HCT116 (cell line): ENCODE data around the gene PAEP. TPM values are rescaled to one million over a fixed set of nuclear protein-coding genes. Genes with fewer than 3 reads are reported as not detected.

Experiments
- ATAC-seq: fragments of 200-7000 bp; cut with Tn5 transposase; 2 replicates; pipeline ENCODE4 v1.9.1; 2020; ENCODE audit warnings: mild to moderate bottlenecking, moderate library complexity
- BruUV-seq: library from RNA; stranded (reverse); fragments of 400-500 nt; replicated peaks from 2 replicates; lab custom pipeline; 2021; lab: Mats Ljungman, UMichigan
- CTCF ChIA-PET: fragments of 300-600 bp; sonication (Branson Sonifier 250); formaldehyde crosslinking; loops from one replicate; lab custom pipeline; 2021; ENCODE audit warnings: antibody characterized with exemption; lab: Charles Lee
- POLR2A ChIA-PET: fragments of 300-600, 350-600 bp; sonication (Branson Sonifier 250); formaldehyde crosslinking; loops from one replicate; lab custom pipeline; 2021; ENCODE audit warnings: antibody characterized with exemption; lab: Charles Lee
- RAD21 ChIA-PET, 2 experiments: fragments of 300-600 bp; sonication (Branson Sonifier 250); formaldehyde crosslinking; loops; one replicate each; lab custom pipeline; 2023; ENCODE audit warnings: low total read pairs in 2 of 2; ENCODE audit not compliant: uncharacterized antibody in 2 of 2, unreplicated experiment in 2 of 2, low non-redundant PET in 1 of 2; lab: Charles Lee
- DNase-seq: peaks from one replicate; pipeline ENCODE4 v3.0.0-alpha.2; 2010; ENCODE audit warnings: low read depth, low spot score
- H2AFZ ChIP-seq: fragments of 200-600 bp; shearing (Covaris generic), sonication (generic); 2 replicates; pipeline ENCODE4 v1.6.1; 2017; ENCODE audit warnings: low read depth, mixed run types, mixed read lengths, antibody characterized with exemption, low read length; ENCODE audit not compliant: poor library complexity, severe bottlenecking
- H3K27ac ChIP-seq: 2 replicates; pipeline ENCODE4 v1.5.1; 2012; ENCODE audit warnings: low read depth, low read length
- H3K27me3 ChIP-seq: fragments of 200-600 bp; sonication (generic); 2 replicates; pipeline ENCODE4 v1.6.1; 2016; ENCODE audit warnings: mixed run types, low read length, mixed read lengths; ENCODE audit not compliant: insufficient read depth
- H3K36me3 ChIP-seq, 2 experiments: fragments of 200-500 bp in 1 of 2; fragments of 200-600 bp in 1 of 2; sonication (Bioruptor generic) in 1 of 2; sonication (generic) in 1 of 2; 2 replicates each; pipeline versions ENCODE4 v1.5.1 to v1.6.1; 2014 to 2016; ENCODE audit warnings: low read length in 2 of 2, inconsistent platforms in 1 of 2, mixed read lengths in 1 of 2, mixed run types in 1 of 2; ENCODE audit not compliant: insufficient read depth in 2 of 2, control insufficient read depth in 1 of 2
- H3K4me1 ChIP-seq, 2 experiments: fragments of 200-600 bp in 1 of 2; sonication (generic) in 1 of 2; 2 replicates each; pipeline versions ENCODE4 v1.5.1 to v1.6.1; 2012 to 2017; ENCODE audit warnings: low read length in 2 of 2, inconsistent platforms in 1 of 2, mild to moderate bottlenecking in 1 of 2, mixed read lengths in 1 of 2, mixed run types in 1 of 2, moderate library complexity in 1 of 2; ENCODE audit not compliant: insufficient read depth in 2 of 2, control insufficient read depth in 1 of 2
- H3K4me2 ChIP-seq: fragments of 200-600 bp; sonication (generic); 2 replicates; pipeline ENCODE4 v1.6.1; 2017; ENCODE audit warnings: mixed run types, low read length, mixed read lengths
- H3K4me3 ChIP-seq, 2 experiments: fragments of 200-600 bp in 1 of 2; sonication (generic) in 1 of 2; replicated peaks in 1 of 2; 2 replicates each; pipeline ENCODE4 v1.5.1; 2011 to 2016; ENCODE audit warnings: low read length in 2 of 2, control low read depth in 1 of 2, low read depth in 1 of 2, mild to moderate bottlenecking in 1 of 2, mixed read lengths in 1 of 2, mixed run types in 1 of 2
- H3K79me2 ChIP-seq: fragments of 200-600 bp; sonication (generic); 2 replicates; pipeline ENCODE4 v1.6.1; 2017; ENCODE audit warnings: mild to moderate bottlenecking, mixed run types, low read length, moderate library complexity, mixed read lengths; ENCODE audit not compliant: insufficient read depth
- H3K9ac ChIP-seq: fragments of 200-600 bp; sonication (generic); 2 replicates; pipeline ENCODE4 v1.6.1; 2016; ENCODE audit warnings: low read length, mixed read lengths
- H3K9me2 ChIP-seq: fragments of 200-600 bp; sonication (generic), shearing (Covaris generic); 2 replicates; pipeline ENCODE4 v1.6.1; 2017; ENCODE audit warnings: mixed run types, mild to moderate bottlenecking, moderate library complexity; ENCODE audit not compliant: insufficient read depth
- H3K9me3 ChIP-seq, 2 experiments: fragments of 200-500 bp in 1 of 2; fragments of 200-600 bp in 1 of 2; sonication (Bioruptor generic) in 1 of 2; sonication (generic) in 1 of 2; 2 replicates each; pipeline ENCODE4 v1.6.1; 2014 to 2017; ENCODE audit warnings: low read length in 2 of 2, mixed read lengths in 2 of 2, inconsistent platforms in 1 of 2, low read depth in 1 of 2, mild to moderate bottlenecking in 1 of 2, mixed run types in 1 of 2, moderate library complexity in 1 of 2; ENCODE audit not compliant: control insufficient read depth in 1 of 2, insufficient read depth in 1 of 2
- H4K20me1 ChIP-seq: fragments of 200-600 bp; sonication (generic), shearing (Covaris generic); 2 replicates; pipeline ENCODE4 v1.6.1; 2017; ENCODE audit warnings: mixed run types, mild to moderate bottlenecking, moderate library complexity; ENCODE audit not compliant: insufficient read depth
- CBX3 ChIP-seq: IDR thresholded peaks from 2 replicates; pipeline ENCODE4 v1.6.1; 2012; ENCODE audit warnings: low read depth
- CEBPB ChIP-seq: IDR thresholded peaks from 2 replicates; pipeline ENCODE4 v1.6.1; 2012; ENCODE audit warnings: low read depth
- EGR1 ChIP-seq: IDR thresholded peaks from 2 replicates; pipeline ENCODE4 v1.6.1; 2012; ENCODE audit warnings: low read depth
- ELF1 ChIP-seq: IDR thresholded peaks from 2 replicates; pipeline ENCODE4 v1.6.1; 2012; ENCODE audit warnings: low read depth, borderline replicate concordance
- EZH2 ChIP-seq: fragments of 200-600 bp; sonication (generic); IDR thresholded peaks from 2 replicates; pipeline ENCODE4 v1.6.1; 2017; ENCODE audit warnings: antibody characterized with exemption, mixed run types
- FOSL1 ChIP-seq: IDR thresholded peaks from 2 replicates; pipeline ENCODE4 v1.6.1; 2012; ENCODE audit warnings: low read depth
- JUND ChIP-seq: IDR thresholded peaks from 2 replicates; pipeline ENCODE4 v1.6.1; 2012
- POLR2A ChIP-seq: IDR thresholded peaks from 2 replicates; pipeline ENCODE4 v1.7.0; 2011; ENCODE audit warnings: borderline replicate concordance; ENCODE audit not compliant: insufficient read depth, insufficient read length; ENCODE audit errors: extremely low read depth
- POLR2AphosphoS5 ChIP-seq: IDR thresholded peaks from 2 replicates; pipeline ENCODE4 v1.6.1; 2011; ENCODE audit warnings: mild to moderate bottlenecking, low read depth, low read length, moderate library complexity
- RAD21 ChIP-seq: IDR thresholded peaks from 2 replicates; pipeline ENCODE4 v1.6.1; 2012; ENCODE audit warnings: low read depth, mild to moderate bottlenecking
- SIN3A ChIP-seq: IDR thresholded peaks from 2 replicates; pipeline ENCODE4 v1.6.1; 2012; ENCODE audit warnings: low read depth
- SRF ChIP-seq: IDR thresholded peaks from 2 replicates; pipeline ENCODE4 v1.6.1; 2012; ENCODE audit warnings: low read depth
- YY1 ChIP-seq: IDR thresholded peaks from 2 replicates; pipeline ENCODE4 v1.6.1; 2011; ENCODE audit warnings: low read length, low read depth, moderate library complexity, mild to moderate bottlenecking; ENCODE audit not compliant: insufficient replicate concordance; ENCODE audit errors: extremely low read depth
- ZFX ChIP-seq: fragments of 450-650 bp; IDR thresholded peaks from 2 replicates; pipeline ENCODE4 v1.6.1; 2017
- ZNF274 ChIP-seq: fragments of 200-500 bp; sonication (Bioruptor generic); IDR thresholded peaks from 2 replicates; pipeline ENCODE4 v1.6.1; 2014; ENCODE audit warnings: mild to moderate bottlenecking, low read depth, low read length, inconsistent platforms
- intact Hi-C: fragments of 100-400 bp; cut with micrococcal nuclease; formaldehyde crosslinking; loops from 2 replicates; pipeline ENCODE4 v1.10.0; 2022
- total RNA-seq: library from RNA; stranded (reverse); gene quantifications from one replicate; pipeline ENCODE4 v1.2.1, GENCODE V29; 2021; ENCODE audit not compliant: unreplicated experiment
- TF ChIP-seq, protein P1 (sequence below): IDR thresholded peaks from 2 replicates; pipeline ENCODE4 v1.6.1; 2011; ENCODE audit warnings: mild to moderate bottlenecking, low read length, moderate library complexity; ENCODE audit not compliant: insufficient replicate concordance; ENCODE audit errors: extremely low read depth
- TF ChIP-seq, protein P2 (sequence below), 3 experiments: fragments of 200-600 bp in 1 of 3; sonication (generic) in 1 of 3; IDR thresholded peaks in 2 of 3; conservative IDR thresholded peaks in 1 of 3; 2 replicates each; pipeline ENCODE4 v1.5.1; 2012 to 2017; ENCODE audit warnings: low read depth in 2 of 3, low read length in 2 of 3, antibody characterized with exemption in 1 of 3, borderline replicate concordance in 1 of 3, control low read depth in 1 of 3, mild to moderate bottlenecking in 1 of 3, mixed read lengths in 1 of 3, mixed run types in 1 of 3, moderate library complexity in 1 of 3; ENCODE audit not compliant: insufficient read depth in 1 of 3
- TF ChIP-seq, protein P3 (sequence below): IDR thresholded peaks from 2 replicates; pipeline ENCODE4 v1.6.1; 2012; ENCODE audit warnings: low read depth
- TF ChIP-seq, protein P4 (sequence below): IDR thresholded peaks from 2 replicates; pipeline ENCODE4 v1.6.1; 2012

PAEP gene
- total RNA-seq, 1 experiment from 2014 or later: not detected

DNA sequence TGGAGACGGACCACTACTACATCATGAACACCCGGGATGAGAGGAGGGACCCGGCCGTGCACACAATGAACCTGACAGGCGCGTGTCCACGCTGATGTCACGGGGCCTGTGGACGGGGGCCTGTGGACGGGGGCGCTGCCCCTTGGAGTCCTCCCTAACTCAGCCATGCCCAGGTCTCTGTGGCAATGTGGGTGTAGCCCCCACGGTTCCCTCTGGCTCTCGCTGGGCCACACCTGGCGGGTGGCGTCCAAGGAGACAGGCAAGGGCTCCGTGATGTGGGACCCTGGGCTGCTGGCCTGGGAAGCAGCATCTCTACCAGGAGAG, 22.1 kb downstream of the PAEP start:
- no TSS peak for BruUV-seq
- Histone ChIP-seq H4K20me1 (no peaks in the 10 kb centered on the region), H3K4me1 (no peaks in the 10 kb centered on the region), H3K9me2 (no peaks in the 10 kb centered on the region), H3K27me3 (peaks cover 6% of the 10 kb centered on the region; the same call in 1 of the 2 replicates), H3K9ac (no peak overlapping the region), H3K4me2 (no peak overlapping the region), H3K79me2 (no peaks in the 10 kb centered on the region), H3K9me3 (no peaks in the 10 kb centered on the region), H3K4me3 (no peak overlapping the region), H3K27ac (no peak overlapping the region), H3K36me3 (no peaks in the 10 kb centered on the region), H2AFZ (no peak overlapping the region)
- ChIA-PET CTCF (no interaction called here), POLR2A (no interaction called here), RAD21 (no interaction called here)
- no peak for TF ChIP-seq ELF1
- TF ChIP-seq POLR2A: no peak
- no peak for TF ChIP-seq CBX3
- TF ChIP-seq FOSL1: no peak
- TF ChIP-seq POLR2AphosphoS5: no peak
- no peak for TF ChIP-seq EGR1
- TF ChIP-seq, protein P1, sequence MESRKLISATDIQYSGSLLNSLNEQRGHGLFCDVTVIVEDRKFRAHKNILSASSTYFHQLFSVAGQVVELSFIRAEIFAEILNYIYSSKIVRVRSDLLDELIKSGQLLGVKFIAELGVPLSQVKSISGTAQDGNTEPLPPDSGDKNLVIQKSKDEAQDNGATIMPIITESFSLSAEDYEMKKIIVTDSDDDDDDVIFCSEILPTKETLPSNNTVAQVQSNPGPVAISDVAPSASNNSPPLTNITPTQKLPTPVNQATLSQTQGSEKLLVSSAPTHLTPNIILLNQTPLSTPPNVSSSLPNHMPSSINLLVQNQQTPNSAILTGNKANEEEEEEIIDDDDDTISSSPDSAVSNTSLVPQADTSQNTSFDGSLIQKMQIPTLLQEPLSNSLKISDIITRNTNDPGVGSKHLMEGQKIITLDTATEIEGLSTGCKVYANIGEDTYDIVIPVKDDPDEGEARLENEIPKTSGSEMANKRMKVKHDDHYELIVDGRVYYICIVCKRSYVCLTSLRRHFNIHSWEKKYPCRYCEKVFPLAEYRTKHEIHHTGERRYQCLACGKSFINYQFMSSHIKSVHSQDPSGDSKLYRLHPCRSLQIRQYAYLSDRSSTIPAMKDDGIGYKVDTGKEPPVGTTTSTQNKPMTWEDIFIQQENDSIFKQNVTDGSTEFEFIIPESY: no peak
- no peak for TF ChIP-seq EZH2
- TF ChIP-seq RAD21: no peak
- TF ChIP-seq, protein P2, sequence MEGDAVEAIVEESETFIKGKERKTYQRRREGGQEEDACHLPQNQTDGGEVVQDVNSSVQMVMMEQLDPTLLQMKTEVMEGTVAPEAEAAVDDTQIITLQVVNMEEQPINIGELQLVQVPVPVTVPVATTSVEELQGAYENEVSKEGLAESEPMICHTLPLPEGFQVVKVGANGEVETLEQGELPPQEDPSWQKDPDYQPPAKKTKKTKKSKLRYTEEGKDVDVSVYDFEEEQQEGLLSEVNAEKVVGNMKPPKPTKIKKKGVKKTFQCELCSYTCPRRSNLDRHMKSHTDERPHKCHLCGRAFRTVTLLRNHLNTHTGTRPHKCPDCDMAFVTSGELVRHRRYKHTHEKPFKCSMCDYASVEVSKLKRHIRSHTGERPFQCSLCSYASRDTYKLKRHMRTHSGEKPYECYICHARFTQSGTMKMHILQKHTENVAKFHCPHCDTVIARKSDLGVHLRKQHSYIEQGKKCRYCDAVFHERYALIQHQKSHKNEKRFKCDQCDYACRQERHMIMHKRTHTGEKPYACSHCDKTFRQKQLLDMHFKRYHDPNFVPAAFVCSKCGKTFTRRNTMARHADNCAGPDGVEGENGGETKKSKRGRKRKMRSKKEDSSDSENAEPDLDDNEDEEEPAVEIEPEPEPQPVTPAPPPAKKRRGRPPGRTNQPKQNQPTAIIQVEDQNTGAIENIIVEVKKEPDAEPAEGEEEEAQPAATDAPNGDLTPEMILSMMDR (IDR thresholded peaks at IDR 0.05 in 2 of 3, conservative IDR thresholded peaks at IDR 0.05 in 1 of 3; ENCODE audit: borderline replicate concordance in 1 of 3, insufficient read depth in 1 of 3, low read depth in 2 of 3, low read length in 2 of 3): no peak
- TF ChIP-seq CEBPB: no peak
- TF ChIP-seq SRF: no peak
- TF ChIP-seq, protein P3, sequence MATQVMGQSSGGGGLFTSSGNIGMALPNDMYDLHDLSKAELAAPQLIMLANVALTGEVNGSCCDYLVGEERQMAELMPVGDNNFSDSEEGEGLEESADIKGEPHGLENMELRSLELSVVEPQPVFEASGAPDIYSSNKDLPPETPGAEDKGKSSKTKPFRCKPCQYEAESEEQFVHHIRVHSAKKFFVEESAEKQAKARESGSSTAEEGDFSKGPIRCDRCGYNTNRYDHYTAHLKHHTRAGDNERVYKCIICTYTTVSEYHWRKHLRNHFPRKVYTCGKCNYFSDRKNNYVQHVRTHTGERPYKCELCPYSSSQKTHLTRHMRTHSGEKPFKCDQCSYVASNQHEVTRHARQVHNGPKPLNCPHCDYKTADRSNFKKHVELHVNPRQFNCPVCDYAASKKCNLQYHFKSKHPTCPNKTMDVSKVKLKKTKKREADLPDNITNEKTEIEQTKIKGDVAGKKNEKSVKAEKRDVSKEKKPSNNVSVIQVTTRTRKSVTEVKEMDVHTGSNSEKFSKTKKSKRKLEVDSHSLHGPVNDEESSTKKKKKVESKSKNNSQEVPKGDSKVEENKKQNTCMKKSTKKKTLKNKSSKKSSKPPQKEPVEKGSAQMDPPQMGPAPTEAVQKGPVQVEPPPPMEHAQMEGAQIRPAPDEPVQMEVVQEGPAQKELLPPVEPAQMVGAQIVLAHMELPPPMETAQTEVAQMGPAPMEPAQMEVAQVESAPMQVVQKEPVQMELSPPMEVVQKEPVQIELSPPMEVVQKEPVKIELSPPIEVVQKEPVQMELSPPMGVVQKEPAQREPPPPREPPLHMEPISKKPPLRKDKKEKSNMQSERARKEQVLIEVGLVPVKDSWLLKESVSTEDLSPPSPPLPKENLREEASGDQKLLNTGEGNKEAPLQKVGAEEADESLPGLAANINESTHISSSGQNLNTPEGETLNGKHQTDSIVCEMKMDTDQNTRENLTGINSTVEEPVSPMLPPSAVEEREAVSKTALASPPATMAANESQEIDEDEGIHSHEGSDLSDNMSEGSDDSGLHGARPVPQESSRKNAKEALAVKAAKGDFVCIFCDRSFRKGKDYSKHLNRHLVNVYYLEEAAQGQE: no peak
- no peak for TF ChIP-seq ZFX
- TF ChIP-seq, protein P4, sequence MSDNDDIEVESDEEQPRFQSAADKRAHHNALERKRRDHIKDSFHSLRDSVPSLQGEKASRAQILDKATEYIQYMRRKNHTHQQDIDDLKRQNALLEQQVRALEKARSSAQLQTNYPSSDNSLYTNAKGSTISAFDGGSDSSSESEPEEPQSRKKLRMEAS: no peak
- TF ChIP-seq YY1: no peak
- TF ChIP-seq JUND: no peak
- no peak for TF ChIP-seq SIN3A
- TF ChIP-seq ZNF274: no peak
- no peak for ATAC-seq
- intact Hi-C loops: no loop called here
- DNase-seq: no peak
